NCI-H1436 treated with DMSO at 0.1 percent for 48 hours (cell line): Measurements from ENCODE around the gene GYG2.
"Not testable (repeated sequence)": the region's sequence is repeated elsewhere in the genome, so short reads cannot be mapped to it uniquely, and the experiment has no call there.

Experiments
- DNase-seq: peaks from one replicate; lab custom pipeline; 2025; lab: John Stamatoyannopoulos, UW

GYG2 gene

DNA sequence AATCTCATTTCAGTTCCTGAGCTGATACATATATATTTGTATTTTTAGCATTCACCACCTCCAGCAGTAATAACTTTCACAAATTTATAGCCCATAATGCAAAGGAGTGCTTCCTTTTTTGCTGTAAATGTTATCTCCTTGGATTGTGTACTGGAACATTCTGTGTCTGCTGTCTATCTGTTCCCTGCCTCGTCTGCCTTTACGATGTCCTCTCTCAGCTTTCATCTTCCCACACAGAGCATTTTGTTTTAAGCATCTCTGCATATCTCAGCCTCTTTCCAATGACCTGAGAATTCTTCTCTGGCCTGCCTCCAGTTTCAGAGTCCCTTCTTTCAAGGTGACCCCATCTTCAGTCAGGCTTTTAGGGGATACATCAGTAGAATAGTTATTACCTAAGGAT is 43.1 kb downstream of the GYG2 start:
- no peak for DNase-seq

GRCh38 chrX:2872671-2873277 is 44.0 kb downstream of the GYG2 start:
- DNase-seq = no peak

DNA sequence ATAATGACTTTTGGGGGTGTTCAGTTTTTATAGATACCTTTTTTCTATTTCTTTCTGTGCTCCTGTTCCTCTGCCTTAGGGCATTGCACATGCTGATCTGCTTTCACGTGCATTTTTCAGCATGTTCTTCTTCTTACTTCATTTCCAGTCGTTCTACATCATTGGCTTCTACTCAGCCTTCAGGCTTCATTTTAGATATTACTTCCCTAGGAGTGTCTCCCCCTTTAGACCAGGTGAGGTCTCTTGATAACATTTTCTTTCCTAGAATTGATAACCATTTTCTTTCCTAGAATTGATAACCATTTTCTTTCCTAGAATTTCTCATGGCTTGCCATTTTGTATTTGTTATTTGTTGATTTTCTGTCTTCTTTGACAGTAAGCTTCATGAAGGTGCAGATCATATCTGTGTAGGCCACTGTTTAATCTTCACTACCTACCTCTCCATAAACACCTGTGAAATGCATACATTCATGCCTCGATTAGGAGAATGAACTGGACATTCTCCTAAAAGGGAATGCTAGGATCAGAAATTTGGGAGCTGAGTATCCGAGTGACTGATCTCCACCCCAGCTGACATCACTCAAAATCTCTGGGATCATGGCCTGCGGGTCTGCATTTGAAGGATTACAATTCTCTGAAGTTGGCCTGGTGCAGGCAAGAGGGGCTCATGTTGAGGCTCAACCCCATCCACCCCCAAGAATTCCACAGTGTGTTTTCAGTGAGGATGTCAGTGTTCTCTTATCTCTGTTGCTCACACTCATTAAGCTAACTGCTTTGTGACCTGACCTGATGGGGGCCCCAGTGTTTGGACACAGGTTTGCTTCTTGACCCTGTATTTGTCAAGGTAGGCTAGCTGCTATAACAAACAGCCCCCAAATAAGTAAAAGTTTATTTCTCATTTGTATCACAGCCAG is 45.7 kb downstream of the GYG2 start:
- DNase-seq = no peak

GRCh38 chrX:2875136-2875481 is 46.4 kb downstream of the GYG2 start:
- no peak for DNase-seq

- no peak for DNase-seq
Measured at GRCh38 chrX:2875798-2876399, 47.2 kb downstream of the GYG2 start.

DNA sequence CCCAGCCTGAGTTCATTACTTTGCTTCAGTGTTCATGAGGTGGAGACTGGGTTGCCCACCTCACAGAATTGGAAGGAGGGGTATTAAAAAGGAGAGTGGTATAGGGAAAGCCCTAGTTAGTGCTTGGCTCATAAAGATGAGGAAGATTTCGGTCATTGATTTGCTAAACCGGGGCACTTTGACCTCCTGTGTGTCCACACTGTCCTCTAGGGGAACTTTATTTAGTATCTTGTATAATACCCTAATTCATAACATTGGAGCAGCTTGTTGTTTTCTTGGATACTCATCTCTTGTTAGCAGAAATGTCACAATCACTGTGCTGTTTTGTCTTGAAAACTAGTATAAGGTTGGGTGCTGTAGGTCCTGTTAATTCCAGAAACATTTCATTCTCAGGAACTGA is 49.8 kb downstream of the GYG2 start:
- DNase-seq = no peak

DNA sequence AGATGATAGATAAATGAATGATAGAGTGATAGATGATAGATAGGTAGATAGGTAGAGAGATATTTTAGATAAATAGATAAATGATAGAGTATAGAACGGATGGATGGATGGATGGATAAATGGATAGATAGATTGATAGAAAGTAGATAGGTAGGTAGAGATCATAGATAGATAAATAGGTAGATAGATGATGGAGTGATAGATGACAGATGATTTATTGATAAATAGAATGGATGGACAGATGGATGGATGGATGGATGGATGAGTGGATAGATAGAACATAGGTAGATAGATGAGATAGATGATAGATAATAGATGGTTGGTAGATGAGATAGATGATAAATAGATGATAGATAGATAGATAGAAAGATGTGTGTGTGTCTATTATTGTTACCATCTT is 50.9 kb downstream of the GYG2 start:
- DNase-seq = no peak

DNA sequence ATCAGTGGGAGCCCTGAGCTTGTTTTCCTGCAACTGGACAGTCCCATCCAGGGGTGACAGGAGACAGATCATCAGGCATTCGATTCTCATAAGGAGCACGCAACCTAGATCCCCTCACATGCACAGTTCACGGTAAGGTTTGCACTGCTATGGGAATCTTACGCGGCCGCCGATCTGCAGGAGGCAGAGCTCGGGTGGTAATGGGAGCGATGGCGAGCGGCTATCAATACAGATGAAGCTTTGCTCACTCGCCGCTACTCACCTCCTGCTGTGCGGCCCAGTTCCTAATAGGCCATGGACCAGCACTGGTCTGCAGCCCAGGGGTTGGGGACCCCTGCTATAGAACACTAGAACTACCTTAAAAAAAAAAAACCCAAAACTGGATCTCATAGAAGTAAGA is 55.0 kb downstream of the GYG2 start:
- no peak for DNase-seq

- no peak for DNase-seq
Measured at GRCh38 chrX:2888309-2888708, 59.6 kb downstream of the GYG2 start.

DNA sequence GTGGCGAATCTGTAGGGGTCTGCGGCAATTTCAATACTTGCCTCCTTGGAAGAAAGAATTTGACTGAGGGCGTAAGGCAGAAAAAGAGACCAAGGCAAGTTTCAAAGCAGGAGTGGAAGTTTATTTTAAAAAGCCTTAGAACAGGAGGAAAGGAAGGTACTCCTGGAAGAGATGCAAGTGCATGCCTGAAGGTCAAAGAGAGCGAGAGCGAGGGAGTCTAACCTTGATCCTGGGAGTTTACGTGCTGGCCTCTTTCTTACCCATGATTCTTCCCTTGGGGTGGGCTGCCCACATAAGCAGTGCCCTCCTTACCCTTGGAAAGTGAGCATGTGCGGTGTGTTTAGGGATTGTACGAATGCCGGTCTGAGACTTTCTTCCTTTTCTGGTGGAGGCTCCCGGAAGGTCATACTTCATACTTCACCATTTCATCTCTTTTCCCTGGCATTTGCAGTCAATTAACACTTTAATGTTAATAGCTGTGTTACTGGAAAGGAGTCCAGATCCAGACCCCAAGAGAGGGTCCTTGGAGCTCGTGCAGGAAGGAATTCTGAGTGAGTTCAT is 60.4 kb downstream of the GYG2 start:
- DNase-seq = no peak

GRCh38 chrX:2889706-2890490 is 61.2 kb downstream of the GYG2 start:
- DNase-seq = not testable (repeated sequence)

GRCh38 chrX:2890536-2891460 is 62.1 kb downstream of the GYG2 start:
- DNase-seq = not testable (repeated sequence)

DNA sequence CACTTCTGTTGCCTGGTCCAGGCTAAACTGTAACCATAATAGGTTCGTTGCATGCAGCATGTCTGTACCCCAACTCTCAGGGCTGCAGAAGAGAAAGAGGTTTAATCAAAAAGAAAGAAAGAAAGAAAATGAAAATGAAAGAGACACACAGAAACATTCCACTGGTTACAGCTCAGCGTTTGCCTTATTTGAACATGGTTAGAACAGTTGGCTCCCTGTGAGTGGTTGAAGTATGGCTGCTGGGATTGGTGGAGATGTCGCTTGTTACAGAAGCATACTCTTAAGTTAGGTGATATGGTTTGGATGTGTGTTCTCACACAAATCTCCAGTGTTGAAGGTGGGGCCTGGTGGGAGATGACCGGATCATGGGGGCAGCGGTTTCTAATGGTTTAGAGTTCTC is 64.1 kb downstream of the GYG2 start:
- DNase-seq = no peak

DNA sequence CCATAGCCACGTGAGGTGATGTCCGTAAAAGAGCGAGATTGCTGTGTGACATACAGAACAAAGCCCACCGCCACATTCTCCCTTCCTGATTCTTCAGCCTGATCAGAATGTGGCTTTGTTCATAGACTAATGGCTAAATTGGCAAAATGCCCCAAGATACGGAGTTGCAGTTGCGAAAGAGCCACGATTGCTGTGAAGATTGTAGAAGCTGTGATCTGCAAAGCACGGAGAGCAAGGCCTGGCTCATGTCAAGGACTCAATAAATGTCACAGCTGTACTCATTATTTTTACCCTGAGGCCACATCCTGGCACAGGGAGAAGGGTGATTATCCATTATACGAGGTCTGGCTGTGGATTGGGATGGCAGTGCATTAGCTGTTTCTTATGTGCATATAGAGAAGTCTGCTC is 66.2 kb downstream of the GYG2 start:
- DNase-seq = no peak

GRCh38 chrX:2897311-2897689 is 68.6 kb downstream of the GYG2 start:
- no peak for DNase-seq

DNA sequence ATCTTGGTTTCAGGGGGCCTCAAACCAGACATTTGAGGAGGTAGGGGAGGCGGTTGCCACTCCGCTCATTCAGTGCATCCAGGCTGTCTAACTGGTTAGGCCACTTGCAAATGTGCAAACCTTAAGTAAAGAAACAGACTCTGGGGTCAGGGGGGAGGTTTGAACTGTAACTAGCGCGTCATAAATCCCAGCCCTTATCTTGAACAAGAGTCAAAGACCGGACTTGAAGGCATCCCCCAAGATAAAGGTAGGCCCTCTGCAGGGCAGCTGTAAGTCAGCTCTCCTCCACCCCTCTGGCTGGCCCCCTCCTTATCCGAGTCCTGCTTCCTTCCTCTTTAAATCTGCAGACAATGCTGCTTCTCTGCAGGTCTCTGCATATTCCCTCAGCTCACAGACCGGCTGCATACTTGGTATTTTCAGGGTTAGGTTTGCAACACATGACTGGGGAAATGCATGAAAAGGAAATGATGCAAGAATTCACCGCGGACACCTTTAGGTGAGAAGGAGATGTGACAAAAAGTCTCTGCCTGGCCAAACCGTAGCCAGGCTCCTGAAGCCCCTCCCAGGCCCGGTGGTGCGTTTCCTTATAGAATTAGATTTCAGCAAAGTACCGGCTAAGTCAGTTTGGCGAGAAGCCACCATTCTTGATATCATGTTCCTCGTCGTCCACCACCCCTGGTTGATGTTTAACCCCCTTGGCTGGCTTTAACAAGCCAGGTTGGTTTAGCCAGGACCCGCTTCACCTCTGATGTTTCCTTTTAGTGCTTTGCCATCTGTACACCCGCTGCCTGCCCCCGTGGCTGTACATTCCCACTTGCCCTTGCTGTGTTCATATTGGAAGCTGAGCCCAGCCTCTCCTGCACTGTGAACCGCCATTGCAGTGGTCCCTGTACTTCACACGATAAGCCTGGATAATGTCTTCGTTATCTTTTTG is 69.2 kb downstream of the GYG2 start:
- not testable (repeated sequence) for DNase-seq

DNA sequence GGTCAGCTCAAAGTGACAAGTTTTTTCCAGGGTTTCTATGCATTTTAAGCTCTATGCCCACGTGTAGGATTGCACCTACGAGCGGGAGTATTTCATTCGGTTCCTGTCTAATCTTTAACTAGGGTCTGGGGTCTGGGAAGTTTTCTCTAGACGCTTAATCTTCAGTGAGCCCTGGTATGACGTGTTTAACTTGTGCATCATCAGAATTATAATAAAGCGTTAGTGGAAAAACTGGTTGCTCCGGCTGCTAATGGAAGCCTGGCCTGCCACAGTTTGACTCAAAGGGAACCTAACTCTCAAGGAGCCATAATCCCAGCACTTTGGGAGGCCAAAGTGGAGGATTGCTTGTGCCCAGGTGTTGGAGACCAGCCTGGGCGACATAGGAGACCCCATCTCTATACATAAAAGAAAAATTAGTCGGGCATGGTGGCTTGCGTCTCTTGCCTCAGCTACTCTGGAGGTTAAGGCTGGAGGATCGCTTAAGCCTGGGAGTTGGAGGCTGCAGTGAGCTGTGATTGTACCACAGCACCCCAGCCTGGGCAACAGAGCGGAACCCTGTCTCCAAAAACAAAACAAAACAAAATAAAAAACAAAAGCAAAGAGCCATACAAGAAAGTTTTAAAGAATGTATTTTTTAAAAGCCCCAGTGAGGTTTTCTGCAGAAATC is 70.2 kb downstream of the GYG2 start:
- DNase-seq = no peak

DNA sequence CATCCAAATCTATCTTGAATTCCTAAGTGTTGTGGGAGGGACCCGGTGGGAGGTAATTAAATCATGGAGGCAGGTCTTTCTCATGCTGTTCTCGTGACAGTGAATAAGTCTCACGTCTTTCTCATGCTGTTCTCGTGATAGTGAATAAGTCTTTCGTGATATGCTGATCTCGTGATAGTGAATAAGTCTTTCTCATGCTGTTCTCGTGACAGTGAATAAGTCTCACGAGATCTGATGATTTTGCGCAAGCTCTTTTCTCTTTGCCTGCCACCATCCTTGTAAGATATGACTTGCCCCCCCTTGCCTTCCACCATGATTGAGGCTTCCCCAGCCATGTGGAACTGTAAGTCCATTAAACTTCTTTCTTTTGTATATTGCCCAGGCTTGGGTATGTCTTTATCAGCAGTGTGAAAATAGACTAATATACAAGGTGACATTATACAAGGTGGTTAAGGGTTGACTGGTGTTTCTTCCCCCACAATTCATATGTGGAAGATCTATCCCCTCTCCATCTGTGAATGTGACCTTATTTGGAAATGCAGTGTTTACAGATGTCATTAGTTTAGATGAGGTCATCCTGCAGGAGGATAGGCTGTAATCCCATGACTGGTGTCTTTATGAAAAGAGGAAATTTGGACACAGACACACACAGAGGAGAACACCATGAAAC is 72.8 kb downstream of the GYG2 start:
- DNase-seq = no peak

- no peak for DNase-seq
Measured at GRCh38 chrX:2902841-2903240, 74.1 kb downstream of the GYG2 start.
